ENCODE measurements around the gene ATRNL1.

DNA sequence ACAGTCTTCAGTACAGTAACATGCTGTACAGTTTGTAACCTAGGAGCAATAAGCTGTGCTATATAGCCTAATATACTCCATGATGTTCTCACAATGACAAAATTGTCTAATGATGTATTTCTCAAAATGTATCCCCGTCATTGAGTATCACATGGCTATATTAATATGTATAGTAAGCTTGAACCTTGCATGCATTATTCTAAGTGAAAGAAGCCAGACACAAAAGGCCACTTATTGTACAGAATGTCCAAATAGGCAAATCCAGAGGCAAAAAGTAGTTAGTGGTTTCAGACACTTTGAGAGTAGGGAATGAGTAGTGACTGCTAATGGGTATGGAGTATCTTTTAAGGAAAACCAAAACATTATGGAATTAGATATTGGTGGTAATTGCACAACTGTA lies 545.1 kb downstream of the ATRNL1 start:
- no peak for TF ChIP-seq EZH2 (IDR thresholded peaks at IDR 0.05; ENCODE audit: borderline replicate concordance, low read length)
- TF ChIP-seq, protein P1, sequence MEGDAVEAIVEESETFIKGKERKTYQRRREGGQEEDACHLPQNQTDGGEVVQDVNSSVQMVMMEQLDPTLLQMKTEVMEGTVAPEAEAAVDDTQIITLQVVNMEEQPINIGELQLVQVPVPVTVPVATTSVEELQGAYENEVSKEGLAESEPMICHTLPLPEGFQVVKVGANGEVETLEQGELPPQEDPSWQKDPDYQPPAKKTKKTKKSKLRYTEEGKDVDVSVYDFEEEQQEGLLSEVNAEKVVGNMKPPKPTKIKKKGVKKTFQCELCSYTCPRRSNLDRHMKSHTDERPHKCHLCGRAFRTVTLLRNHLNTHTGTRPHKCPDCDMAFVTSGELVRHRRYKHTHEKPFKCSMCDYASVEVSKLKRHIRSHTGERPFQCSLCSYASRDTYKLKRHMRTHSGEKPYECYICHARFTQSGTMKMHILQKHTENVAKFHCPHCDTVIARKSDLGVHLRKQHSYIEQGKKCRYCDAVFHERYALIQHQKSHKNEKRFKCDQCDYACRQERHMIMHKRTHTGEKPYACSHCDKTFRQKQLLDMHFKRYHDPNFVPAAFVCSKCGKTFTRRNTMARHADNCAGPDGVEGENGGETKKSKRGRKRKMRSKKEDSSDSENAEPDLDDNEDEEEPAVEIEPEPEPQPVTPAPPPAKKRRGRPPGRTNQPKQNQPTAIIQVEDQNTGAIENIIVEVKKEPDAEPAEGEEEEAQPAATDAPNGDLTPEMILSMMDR (IDR thresholded peaks at IDR 0.05; ENCODE audit: low read length): no peak

Data from OCI-LY1 (cell line).